GM23338 (cell line): ENCODE data around the gene IGDCC3. TPM values are rescaled to one million over a fixed set of nuclear protein-coding genes. Genes with fewer than 3 reads are reported as not detected.

Experiments used
- ATAC-seq: fragments of 200-7000 bp; cut with Tn5 transposase; 3 replicates; pipeline ENCODE4 v1.9.1; 2020
- DNase-seq: peaks from one replicate; pipeline ENCODE4 v3.0.0-alpha.2; 2015; ENCODE audit warnings: low spot score
- H2AFZ ChIP-seq: fragments of 200-600 bp; sonication (generic); 2 replicates; pipeline ENCODE4 v1.8.0; 2016; ENCODE audit warnings: antibody characterized with exemption, mild to moderate bottlenecking, moderate library complexity
- H3F3A ChIP-seq: fragments of 200-600 bp; sonication (generic); replicated peaks from 2 replicates; pipeline ENCODE4 v1.8.0; 2017; ENCODE audit warnings: antibody characterized with exemption, mixed run types, low read depth
- H3K27ac ChIP-seq: fragments of 200-600 bp; sonication (generic); 2 replicates; pipeline ENCODE4 v1.6.1; 2016; ENCODE audit warnings: low read depth
- H3K27me3 ChIP-seq: fragments of 200-600 bp; sonication (generic); 2 replicates; pipeline ENCODE4 v1.8.0; 2016; ENCODE audit warnings: mild to moderate bottlenecking, mixed run types, moderate library complexity; ENCODE audit not compliant: insufficient read depth
- H3K36me3 ChIP-seq: fragments of 200-600 bp; sonication (generic); 2 replicates; pipeline ENCODE4 v1.8.0; 2016; ENCODE audit warnings: mild to moderate bottlenecking; ENCODE audit not compliant: insufficient read depth
- H3K4me1 ChIP-seq: fragments of 200-600 bp; sonication (generic); 2 replicates; pipeline ENCODE4 v1.8.0; 2016; ENCODE audit warnings: mild to moderate bottlenecking, moderate library complexity; ENCODE audit not compliant: insufficient read depth
- H3K4me2 ChIP-seq: fragments of 200-600 bp; sonication (generic); 2 replicates; pipeline ENCODE4 v1.7.1; 2017; ENCODE audit warnings: mixed run types
- H3K4me3 ChIP-seq: fragments of 200-600 bp; sonication (generic); 2 replicates; pipeline ENCODE4 v1.6.1; 2016; ENCODE audit warnings: mixed run types
- H3K79me2 ChIP-seq: fragments of 200-600 bp; sonication (generic); replicated peaks from 2 replicates; pipeline ENCODE4 v1.8.0; 2017; ENCODE audit warnings: mild to moderate bottlenecking; ENCODE audit not compliant: insufficient read depth
- H3K9me2 ChIP-seq: fragments of 200-600 bp; sonication (generic); 2 replicates; pipeline ENCODE4 v1.8.0; 2017; ENCODE audit not compliant: insufficient read depth
- H4K20me1 ChIP-seq: fragments of 200-600 bp; sonication (generic); replicated peaks from 2 replicates; pipeline ENCODE4 v1.8.0; 2017; ENCODE audit warnings: mild to moderate bottlenecking; ENCODE audit not compliant: insufficient read depth
- H3K27ac Mint-ChIP-seq: 2 replicates; pipeline ENCODE4 v1.8.0; 2020; ENCODE audit warnings: inconsistent platforms, mild to moderate bottlenecking, moderate library complexity, mixed read lengths
- H3K27me3 Mint-ChIP-seq: 3 replicates; pipeline ENCODE4 v1.8.0; 2022; ENCODE audit warnings: low read depth, mild to moderate bottlenecking, moderate library complexity, mixed read lengths, inconsistent platforms; ENCODE audit not compliant: insufficient read depth, poor library complexity
- H3K36me3 Mint-ChIP-seq: 3 replicates; pipeline ENCODE4 v1.8.0; 2021; ENCODE audit warnings: low read depth, mild to moderate bottlenecking, inconsistent platforms, moderate library complexity, mixed read lengths
- H3K4me1 Mint-ChIP-seq: 3 replicates; pipeline ENCODE4 v1.8.0; 2020; ENCODE audit warnings: mild to moderate bottlenecking, inconsistent platforms, mixed read lengths
- H3K4me3 Mint-ChIP-seq: 3 replicates; pipeline ENCODE4 v1.8.0; 2021; ENCODE audit warnings: moderate library complexity, mild to moderate bottlenecking, inconsistent platforms, mixed read lengths
- H3K9me3 Mint-ChIP-seq: 3 replicates; pipeline ENCODE4 v1.8.0; 2020; ENCODE audit warnings: moderate library complexity, mild to moderate bottlenecking, inconsistent platforms, mixed read lengths
- CREB1 ChIP-seq: fragments of 250-450 bp; sonication (Bioruptor Pico); IDR thresholded peaks from 2 replicates; pipeline ENCODE4 v1.5.0; 2020; ENCODE audit warnings: low read depth, mild to moderate bottlenecking, moderate library complexity
- CTCF ChIP-seq, 2 experiments: fragments of 200-600 bp in 1 of 2; sonication (generic) in 1 of 2; conservative IDR thresholded peaks; 2 replicates each; pipeline versions ENCODE4 v1.5.1 to v1.6.1; 2016 to 2017; ENCODE audit warnings: antibody characterized with exemption in 2 of 2, low read depth in 2 of 2, mild to moderate bottlenecking in 2 of 2, moderate library complexity in 1 of 2
- ETS1 ChIP-seq: IDR thresholded peaks from 2 replicates; pipeline ENCODE4 v1.6.1; 2016; ENCODE audit warnings: antibody characterized with exemption
- EZH2 ChIP-seq: fragments of 200-600 bp; sonication (generic); IDR thresholded peaks from one replicate; pipeline ENCODE4 v1.8.0; 2017; ENCODE audit warnings: antibody characterized with exemption, mild to moderate bottlenecking, low read depth; ENCODE audit not compliant: unreplicated experiment
- NANOG ChIP-seq: IDR thresholded peaks from 2 replicates; pipeline ENCODE4 v1.6.1; 2016; ENCODE audit warnings: antibody characterized with exemption, borderline replicate concordance
- POLR2AphosphoS5 ChIP-seq: IDR thresholded peaks from 2 replicates; pipeline ENCODE4 v1.6.1; 2016; ENCODE audit warnings: antibody characterized with exemption, low read depth
- REST ChIP-seq: IDR thresholded peaks from one replicate; pipeline ENCODE4 v1.6.1; 2018; ENCODE audit warnings: antibody characterized with exemption; ENCODE audit not compliant: unreplicated experiment
- ZNF331 ChIP-seq: fragments of 250-450 bp; sonication (Bioruptor Pico); IDR thresholded peaks from 2 replicates; pipeline ENCODE4 v1.5.0; 2020; ENCODE audit warnings: low read depth, mild to moderate bottlenecking, moderate library complexity
- ZNF462 ChIP-seq: fragments of 250-450 bp; sonication (Bioruptor Pico); IDR thresholded peaks from 2 replicates; pipeline ENCODE4 v1.5.0; 2020; ENCODE audit warnings: mild to moderate bottlenecking, moderate library complexity
- polyA plus RNA-seq: library from polyadenylated mRNA; unstranded; fragments of >200 nt; fragmentation: Nextera tagmentation; extraction: Ambion mirVana; gene quantifications from 2 replicates; pipeline ENCODE4 v1.2.1, GENCODE V29; 2016
- total RNA-seq: library from RNA; depleted of rRNA; stranded (reverse); fragments of >200 nt; shearing (Covaris generic); gene quantifications from 2 replicates; pipeline ENCODE4 v1.2.3, GENCODE V29; 2014

IGDCC3 gene
- total and polyA plus RNA-seq, 2 experiments from 2014 or later = 15.3 to 30.7 TPM

GRCh38 chr15:65374821-65375401 is 2.9 kb downstream of the IGDCC3 start:
- peaks cover 28% of the 10 kb centered on the region for H3K4me1 ChIP-seq
- Mint-ChIP-seq H3K9me3 (no peaks in the 10 kb centered on the region; the same call in 1 of the 3 replicates), H3K4me3 (no peak overlapping the region; the same call in 2 of the 3 replicates), H3K36me3 (peaks cover 41% of the 10 kb centered on the region), H3K27me3 (peaks cover 32% of the 10 kb centered on the region), H3K4me1 (peaks cover 47% of the 10 kb centered on the region), H3K27ac (no peak overlapping the region)
- no peaks in the 10 kb centered on the region for H3K9me2 ChIP-seq
- ATAC-seq (no peak), DNase-seq (no peak)
- TF ChIP-seq NANOG (no peak), CTCF (conservative IDR thresholded peaks at IDR 0.05; ENCODE audit: low read depth in 2 of 2) (no peak), POLR2AphosphoS5 (no peak), REST (no peak), ZNF331 (CRISPR knock-in tag) (no peak), CREB1 (CRISPR knock-in tag) (no peak), EZH2 (no peak), ZNF462 (CRISPR knock-in tag) (no peak), ETS1 (no peak)
- no peak overlapping the region for H3K4me2 ChIP-seq
- no peaks in the 10 kb centered on the region; the same call in 1 of the 2 replicates for H3K36me3 ChIP-seq
- no peak overlapping the region for H2AFZ ChIP-seq
- peaks cover 7% of the 10 kb centered on the region; the same call in 1 of the 2 replicates for H4K20me1 ChIP-seq
- H3K79me2 ChIP-seq = 0 out of 2 replicates have a peak, but pooled peaks cover 8% of the 10 kb centered on the region
- H3F3A ChIP-seq = peaks cover 22% of the 10 kb centered on the region; the same call in 1 of the 2 replicates
- H3K27ac ChIP-seq = no peak overlapping the region
- peaks cover 35% of the 10 kb centered on the region for H3K27me3 ChIP-seq
- H3K4me3 ChIP-seq = no peak overlapping the region
